ENCODE results near the gene GPX8. TPM values are rescaled to one million over a fixed set of nuclear protein-coding genes. Genes with fewer than 3 reads are reported as not detected.
A peak's percentile ranks its signal among the peaks of the same experiment; 100 is the strongest.

The GPX8 gene
- total RNA-seq, 1 experiment from 2014 or later = 18.3 TPM

GRCh38 chr5:55176176-55176818 lies 16.3 kb downstream of the GPX8 start:
- DNase-seq = peak; percentile 73
- ATAC-seq = peak; percentile 78
- POLR2A ChIA-PET (ENCODE audit: unreplicated experiment) = no interaction called here
- H4K20me1 ChIP-seq (ENCODE audit: low read length) = no peaks in the 10 kb centered on the region
- no peak for TF ChIP-seq EZH2 (IDR thresholded peaks at IDR 0.05; ENCODE audit: low read length, unreplicated experiment)
- TF ChIP-seq EZH2phosphoT487 (IDR thresholded peaks at IDR 0.05; ENCODE audit: borderline replicate concordance, low read length) = peak; percentile 93
- CTCF ChIA-PET = interaction anchor here (0.5 kb wide), 1 partner anchor 257 kb away, joined by 3 read pairs; no protein-coding TSS in a partner anchor
- H3K27me3 ChIP-seq (ENCODE audit: low read length) = no peaks in the 10 kb centered on the region
- no peak overlapping the region for H3K27ac ChIP-seq (ENCODE audit: low read length)
- H3K4me2 ChIP-seq (ENCODE audit: low read length) = peak overlapping the region; percentile 89
- H3K9me3 ChIP-seq (ENCODE audit: low read length) = no peaks in the 10 kb centered on the region
- no peaks in the 10 kb centered on the region for H3F3A ChIP-seq (ENCODE audit: low read length, unreplicated experiment)
- no peak overlapping the region for H3K9ac ChIP-seq (ENCODE audit: low read length)
- peak overlapping the region; percentile 87 for H2AFZ ChIP-seq (ENCODE audit: low read length)
- H3K4me3 ChIP-seq (ENCODE audit: low read length) = peak overlapping the region; percentile 73
- intact Hi-C loops (cut with micrococcal nuclease) = no loop called here
- peaks cover 17% of the 10 kb centered on the region for H3K4me1 ChIP-seq (ENCODE audit: insufficient read depth, low read length)
- BruUV-seq (replicated peaks) = no TSS peak
- no peaks in the 10 kb centered on the region for H3K9me2 ChIP-seq (replicated peaks; ENCODE audit: low read length)
- no peaks in the 10 kb centered on the region for H3K79me2 ChIP-seq (ENCODE audit: low read length)
- no peaks in the 10 kb centered on the region for H3K36me3 ChIP-seq (ENCODE audit: low read depth, low read length)

- TF ChIP-seq EZH2phosphoT487 (IDR thresholded peaks at IDR 0.05; ENCODE audit: borderline replicate concordance, low read length) = no peak
- TF ChIP-seq EZH2 (IDR thresholded peaks at IDR 0.05; ENCODE audit: low read length, unreplicated experiment) = no peak
- TF ChIP-seq CTCF (conservative IDR thresholded peaks at IDR 0.05; ENCODE audit: low read depth, low read length) = no peak
- H3K9me2 ChIP-seq (replicated peaks; ENCODE audit: low read length) = no peaks in the 10 kb centered on the region
- DNase-seq (no peak), ATAC-seq (no peak)
- BruUV-seq (replicated peaks) = no TSS peak
- H3K79me2 ChIP-seq (ENCODE audit: low read length) = no peaks in the 10 kb centered on the region
- peaks cover 17% of the 10 kb centered on the region for H3K4me1 ChIP-seq (ENCODE audit: insufficient read depth, low read length)
- H3K27me3 ChIP-seq (ENCODE audit: low read length) = no peaks in the 10 kb centered on the region
- H4K20me1 ChIP-seq (ENCODE audit: low read length) = no peaks in the 10 kb centered on the region
- intact Hi-C loops (cut with micrococcal nuclease) = no loop called here
- no peaks in the 10 kb centered on the region for H3K9me3 ChIP-seq (ENCODE audit: low read length)
- H2AFZ ChIP-seq (ENCODE audit: low read length) = peak overlapping the region; percentile 87
- H3K4me3 ChIP-seq (ENCODE audit: low read length) = peak overlapping the region; percentile 73
- ChIA-PET POLR2A (ENCODE audit: unreplicated experiment) (no interaction called here), CTCF (no interaction called here)
- no peak overlapping the region for H3K9ac ChIP-seq (ENCODE audit: low read length)
- peak overlapping the region; percentile 89 for H3K4me2 ChIP-seq (ENCODE audit: low read length)
- no peak overlapping the region for H3K27ac ChIP-seq (ENCODE audit: low read length)
- H3K36me3 ChIP-seq (ENCODE audit: low read depth, low read length) = no peaks in the 10 kb centered on the region
- no peaks in the 10 kb centered on the region for H3F3A ChIP-seq (ENCODE audit: low read length, unreplicated experiment)
Measured at GRCh38 chr5:55177078-55177477, 17.1 kb downstream of the GPX8 start.

- Histone ChIP-seq H3K79me2 (ENCODE audit: low read length) (no peaks in the 10 kb centered on the region), H3K9ac (ENCODE audit: low read length) (no peak overlapping the region), H3K9me2 (replicated peaks; ENCODE audit: low read length) (no peaks in the 10 kb centered on the region), H3K4me3 (ENCODE audit: low read length) (no peak overlapping the region), H3K9me3 (ENCODE audit: low read length) (no peaks in the 10 kb centered on the region), H3K4me2 (ENCODE audit: low read length) (no peak overlapping the region), H2AFZ (ENCODE audit: low read length) (no peak overlapping the region), H4K20me1 (ENCODE audit: low read length) (no peaks in the 10 kb centered on the region), H3K27ac (ENCODE audit: low read length) (no peak overlapping the region), H3F3A (ENCODE audit: low read length, unreplicated experiment) (no peaks in the 10 kb centered on the region), H3K36me3 (ENCODE audit: low read depth, low read length) (no peaks in the 10 kb centered on the region), H3K4me1 (ENCODE audit: insufficient read depth, low read length) (peaks cover 7% of the 10 kb centered on the region; the same call in 1 of the 2 replicates), H3K27me3 (ENCODE audit: low read length) (no peaks in the 10 kb centered on the region)
- ATAC-seq (no peak), DNase-seq (no peak)
- CTCF ChIA-PET = no interaction called here
- BruUV-seq (replicated peaks) = no TSS peak
- TF ChIP-seq CTCF (conservative IDR thresholded peaks at IDR 0.05; ENCODE audit: low read depth, low read length) (no peak), EZH2 (IDR thresholded peaks at IDR 0.05; ENCODE audit: low read length, unreplicated experiment) (no peak)
- intact Hi-C loops (cut with micrococcal nuclease) = no loop called here
- POLR2A ChIA-PET (ENCODE audit: unreplicated experiment) = no interaction called here
Measured at GRCh38 chr5:55180016-55180415, 20.0 kb downstream of the GPX8 start.
